Mucosa of gallbladder (tissue), 1 donor: ENCODE results near the gene ABCG1. TPM values are rescaled to one million over a fixed set of nuclear protein-coding genes. Genes with fewer than 3 reads are reported as not detected.

Experiments used
- DNase-seq: peaks from one replicate; pipeline ENCODE4 v3.0.0-alpha.2; 2020; ENCODE audit warnings: low spot score
- total RNA-seq: library from RNA; stranded (reverse); gene quantifications from one replicate; pipeline ENCODE4 v1.2.1, GENCODE V29; 2021
- donor health status: DM: no; HTN: no; CAD: no.

The ABCG1 gene
- total RNA-seq, 1 donor from 2014 or later: 19.5 TPM

GRCh38 chr21:42250422-42251403 is 31.8 kb downstream of the ABCG1 start:
- DNase-seq: no peak

GRCh38 chr21:42251654-42252324 is 32.8 kb downstream of the ABCG1 start:
- DNase-seq: no peak

- DNase-seq: no peak
These were observed 33.4 kb downstream of the ABCG1 start for GRCh38 chr21:42252325-42252654.

- DNase-seq: no peak
These were observed 33.9 kb downstream of the ABCG1 start for GRCh38 chr21:42252778-42253340.

- no peak for DNase-seq
These were observed 34.5 kb downstream of the ABCG1 start for GRCh38 chr21:42253466-42253865.

GRCh38 chr21:42254083-42254482 is 35.1 kb downstream of the ABCG1 start:
- no peak for DNase-seq

- no peak for DNase-seq
These were observed 36.0 kb downstream of the ABCG1 start for GRCh38 chr21:42254651-42255601.

- no peak for DNase-seq
These were observed 36.9 kb downstream of the ABCG1 start for GRCh38 chr21:42255825-42256224.

- DNase-seq: no peak
These were observed 37.4 kb downstream of the ABCG1 start for GRCh38 chr21:42256316-42256715.

- DNase-seq: no peak
These were observed 38.3 kb downstream of the ABCG1 start for GRCh38 chr21:42257091-42257765.

- DNase-seq: peak; percentile 71
These were observed 39.4 kb downstream of the ABCG1 start for GRCh38 chr21:42258150-42258884.

- no peak for DNase-seq
These were observed 40.0 kb downstream of the ABCG1 start for GRCh38 chr21:42258885-42259407.

GRCh38 chr21:42260121-42260520 is 41.2 kb downstream of the ABCG1 start:
- no peak for DNase-seq

GRCh38 chr21:42261829-42262200 is 42.9 kb downstream of the ABCG1 start:
- DNase-seq: no peak

- DNase-seq: peak; percentile 77
These were observed 43.9 kb downstream of the ABCG1 start for GRCh38 chr21:42262831-42263231.

GRCh38 chr21:42263591-42264131 is 44.7 kb downstream of the ABCG1 start:
- DNase-seq: peak; percentile 35

GRCh38 chr21:42264245-42265195 is 45.6 kb downstream of the ABCG1 start:
- no peak for DNase-seq

- no peak for DNase-seq
These were observed 46.4 kb downstream of the ABCG1 start for GRCh38 chr21:42265231-42265812.
